ENCODE measurements around the gene IGFBP5.

The IGFBP5 gene

GRCh38 chr2:216673021-216673420, 22.3 kb downstream of the IGFBP5 start:
- no peak for DNase-seq (ENCODE audit: low read depth)
- TF ChIP-seq, protein P1, sequence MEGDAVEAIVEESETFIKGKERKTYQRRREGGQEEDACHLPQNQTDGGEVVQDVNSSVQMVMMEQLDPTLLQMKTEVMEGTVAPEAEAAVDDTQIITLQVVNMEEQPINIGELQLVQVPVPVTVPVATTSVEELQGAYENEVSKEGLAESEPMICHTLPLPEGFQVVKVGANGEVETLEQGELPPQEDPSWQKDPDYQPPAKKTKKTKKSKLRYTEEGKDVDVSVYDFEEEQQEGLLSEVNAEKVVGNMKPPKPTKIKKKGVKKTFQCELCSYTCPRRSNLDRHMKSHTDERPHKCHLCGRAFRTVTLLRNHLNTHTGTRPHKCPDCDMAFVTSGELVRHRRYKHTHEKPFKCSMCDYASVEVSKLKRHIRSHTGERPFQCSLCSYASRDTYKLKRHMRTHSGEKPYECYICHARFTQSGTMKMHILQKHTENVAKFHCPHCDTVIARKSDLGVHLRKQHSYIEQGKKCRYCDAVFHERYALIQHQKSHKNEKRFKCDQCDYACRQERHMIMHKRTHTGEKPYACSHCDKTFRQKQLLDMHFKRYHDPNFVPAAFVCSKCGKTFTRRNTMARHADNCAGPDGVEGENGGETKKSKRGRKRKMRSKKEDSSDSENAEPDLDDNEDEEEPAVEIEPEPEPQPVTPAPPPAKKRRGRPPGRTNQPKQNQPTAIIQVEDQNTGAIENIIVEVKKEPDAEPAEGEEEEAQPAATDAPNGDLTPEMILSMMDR (IDR thresholded peaks at IDR 0.05; ENCODE audit: control insufficient read depth, insufficient read depth, low read depth, low read length, missing control alignments): no peak

GRCh38 chr2:216672466-216672865, 22.9 kb downstream of the IGFBP5 start:
- TF ChIP-seq, protein P1 (IDR thresholded peaks at IDR 0.05; ENCODE audit: control insufficient read depth, insufficient read depth, low read depth, low read length, missing control alignments): no peak
- no peak overlapping the region for H3K4me3 ChIP-seq (ENCODE audit: control insufficient read depth, low read depth, low read length)

More at GRCh38 chr2:216673021-216673420, 22.3 kb downstream of the IGFBP5 start:
- no peak overlapping the region for H3K4me3 ChIP-seq (ENCODE audit: control insufficient read depth, low read depth, low read length)

GRCh38 chr2:216671791-216672343, 23.5 kb downstream of the IGFBP5 start:
- H3K4me3 ChIP-seq (ENCODE audit: control insufficient read depth, low read depth, low read length): no peak overlapping the region
- no peak for DNase-seq (ENCODE audit: low read depth)
- TF ChIP-seq, protein P1 (IDR thresholded peaks at IDR 0.05; ENCODE audit: control insufficient read depth, insufficient read depth, low read depth, low read length, missing control alignments): no peak

More at GRCh38 chr2:216672466-216672865, 22.9 kb downstream of the IGFBP5 start:
- no peak for DNase-seq (ENCODE audit: low read depth)

DNA sequence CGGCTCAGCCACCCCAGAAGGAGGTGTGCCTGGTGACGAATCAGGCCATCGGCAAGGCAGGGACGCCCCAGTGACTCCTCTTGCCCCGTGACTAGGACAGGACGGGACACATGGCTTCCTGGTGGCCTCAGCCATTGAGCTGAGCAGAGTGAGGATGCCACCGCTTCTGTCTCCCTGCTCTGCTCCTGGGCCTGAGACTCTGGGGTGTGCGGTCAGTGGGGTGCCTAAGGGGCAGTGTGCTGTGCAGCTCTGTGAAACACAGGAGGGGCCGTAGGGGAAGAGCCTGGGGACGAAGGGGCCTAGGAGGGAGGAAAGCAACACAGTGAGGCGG, 24.3 kb downstream of the IGFBP5 start:
- TF ChIP-seq, protein P1 (IDR thresholded peaks at IDR 0.05; ENCODE audit: control insufficient read depth, insufficient read depth, low read depth, low read length, missing control alignments): no peak
- no peak overlapping the region for H3K4me3 ChIP-seq (ENCODE audit: control insufficient read depth, low read depth, low read length)
- no peak for DNase-seq (ENCODE audit: low read depth)

GRCh38 chr2:216670266-216671080, 24.9 kb downstream of the IGFBP5 start:
- TF ChIP-seq, protein P1 (IDR thresholded peaks at IDR 0.05; ENCODE audit: control insufficient read depth, insufficient read depth, low read depth, low read length, missing control alignments): no peak
- DNase-seq (ENCODE audit: low read depth): no peak
- H3K4me3 ChIP-seq (ENCODE audit: control insufficient read depth, low read depth, low read length): no peak overlapping the region

DNA sequence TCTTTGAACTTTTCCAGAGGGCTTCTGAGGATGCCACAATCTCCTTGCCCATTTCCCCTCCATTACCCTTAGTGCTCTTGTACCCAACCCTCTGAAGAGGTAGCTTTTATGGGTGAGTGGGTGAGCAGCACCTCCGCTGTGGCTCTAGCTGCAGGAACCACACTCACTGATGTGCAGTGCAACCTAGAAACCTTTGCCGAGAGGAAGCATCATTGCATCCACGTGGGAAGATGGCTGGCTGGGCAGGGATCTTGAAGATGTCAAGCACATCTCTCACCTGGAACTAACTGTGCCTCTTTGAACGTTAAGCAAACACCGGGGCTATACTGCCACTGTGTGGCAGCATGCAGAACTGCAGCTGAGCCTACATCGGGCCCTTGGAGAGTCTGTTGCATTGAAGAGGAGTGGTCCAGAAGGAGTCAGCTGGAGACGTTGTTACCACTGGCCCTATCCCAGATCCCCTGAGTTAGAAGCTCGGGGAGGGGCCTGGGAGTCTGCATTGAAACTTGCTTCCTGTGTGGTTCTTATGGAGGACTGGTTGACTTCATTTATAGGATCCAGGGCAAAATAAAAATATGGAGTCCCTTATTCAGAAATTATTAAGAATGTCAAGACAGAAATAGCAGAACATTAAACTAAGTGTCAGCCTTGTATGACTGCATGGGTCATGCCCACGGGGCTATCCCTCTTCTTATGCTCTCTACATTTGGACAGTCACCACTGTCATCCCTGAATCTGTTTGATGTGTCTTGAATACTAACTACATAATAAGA, 28.7 kb downstream of the IGFBP5 start:
- TF ChIP-seq, protein P1 (IDR thresholded peaks at IDR 0.05; ENCODE audit: control insufficient read depth, insufficient read depth, low read depth, low read length, missing control alignments): peak; percentile 98
- H3K4me3 ChIP-seq (ENCODE audit: control insufficient read depth, low read depth, low read length): no peak overlapping the region
- DNase-seq (ENCODE audit: low read depth): no peak
